Measurements from ENCODE around the gene DMRTB1.

Gene DMRTB1

DNA sequence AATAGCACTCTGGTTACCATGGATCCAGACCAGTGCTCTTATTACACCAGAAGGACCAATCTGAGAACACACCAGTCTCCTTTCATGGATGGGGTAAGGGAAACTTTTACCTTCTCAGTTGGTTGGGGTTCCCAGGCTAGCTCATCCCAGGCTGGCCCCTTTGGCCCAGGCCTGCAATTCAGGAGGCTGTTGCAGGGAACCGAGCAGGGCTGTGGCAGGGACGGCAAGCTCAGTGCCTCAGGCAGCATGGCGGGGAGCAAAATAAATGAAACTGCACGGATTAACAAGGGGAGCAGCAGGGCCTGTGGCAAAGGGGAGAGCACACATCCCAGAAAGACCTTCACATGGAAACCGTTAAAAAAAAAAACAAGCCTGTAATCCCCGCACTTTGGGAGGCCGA is 57.0 kb downstream of the DMRTB1 start:
- H3K4me3 ChIP-seq (ENCODE audit: low read depth, low read length), result no peak overlapping the region
- DNase-seq (ENCODE audit: low read depth, low spot score), result no peak
- ChIA-PET POLR2A (no interaction called here), CTCF (interaction anchor here (1.1 kb wide), 1 partner anchor 9 kb away, joined by 4 read pairs; no protein-coding TSS in a partner anchor)
- no peak for TF ChIP-seq CTCF (IDR thresholded peaks at IDR 0.05; ENCODE audit: insufficient read depth, low read length, missing control alignments)

All from AG04449 (cell line).